KMS-11 (cell line): ENCODE results near the gene ADCY7.

Experiments used
- H2AFZ ChIP-seq: fragments of 200-600 bp; sonication (generic); 2 replicates; pipeline ENCODE4 v1.6.1; 2016; ENCODE audit warnings: antibody characterized with exemption, mixed run types, low read depth
- H3K27ac ChIP-seq: fragments of 200-600 bp; sonication (generic); 2 replicates; pipeline ENCODE4 v1.6.1; 2016; ENCODE audit warnings: mild to moderate bottlenecking, mixed run types
- H3K27me3 ChIP-seq: fragments of 200-600 bp; sonication (generic); 2 replicates; pipeline ENCODE4 v1.6.1; 2017; ENCODE audit warnings: mild to moderate bottlenecking, low read depth, mixed run types, moderate library complexity; ENCODE audit not compliant: insufficient read depth
- H3K36me3 ChIP-seq: fragments of 200-600 bp; sonication (generic); 2 replicates; pipeline ENCODE4 v1.6.1; 2017; ENCODE audit warnings: mild to moderate bottlenecking, mixed run types; ENCODE audit not compliant: insufficient read depth
- H3K4me1 ChIP-seq: fragments of 200-600 bp; sonication (generic); 2 replicates; pipeline ENCODE4 v1.6.1; 2016; ENCODE audit warnings: mild to moderate bottlenecking, low read depth, mixed run types; ENCODE audit not compliant: poor library complexity, severe bottlenecking
- H3K4me2 ChIP-seq: fragments of 200-600 bp; sonication (generic); 2 replicates; pipeline ENCODE4 v1.7.0; 2016; ENCODE audit warnings: mild to moderate bottlenecking, mixed run types
- H3K4me3 ChIP-seq: fragments of 200-600 bp; sonication (generic); IDR thresholded peaks from 2 replicates; pipeline ENCODE4 v1.6.1; 2017; ENCODE audit warnings: low read depth, low read length, mixed read lengths; ENCODE audit not compliant: insufficient read depth
- H3K79me2 ChIP-seq: fragments of 200-600 bp; sonication (generic); 2 replicates; pipeline ENCODE4 v1.6.1; 2016; ENCODE audit warnings: low read depth, mixed run types; ENCODE audit not compliant: insufficient read depth
- H3K9ac ChIP-seq: fragments of 200-600 bp; sonication (generic); 2 replicates; pipeline ENCODE4 v1.6.1; 2016; ENCODE audit warnings: mild to moderate bottlenecking, mixed run types
- H4K20me1 ChIP-seq: fragments of 200-600 bp; sonication (generic); 2 replicates; pipeline ENCODE4 v1.6.1; 2016; ENCODE audit warnings: mild to moderate bottlenecking, mixed run types; ENCODE audit not compliant: insufficient read depth
- TF ChIP-seq, protein P1 (sequence below): fragments of 200-600 bp; sonication (generic); conservative IDR thresholded peaks from 2 replicates; pipeline ENCODE4 v1.6.1; 2017; ENCODE audit warnings: low read depth, mild to moderate bottlenecking, antibody characterized with exemption, low read length, moderate library complexity, mixed read lengths

ADCY7 gene

DNA sequence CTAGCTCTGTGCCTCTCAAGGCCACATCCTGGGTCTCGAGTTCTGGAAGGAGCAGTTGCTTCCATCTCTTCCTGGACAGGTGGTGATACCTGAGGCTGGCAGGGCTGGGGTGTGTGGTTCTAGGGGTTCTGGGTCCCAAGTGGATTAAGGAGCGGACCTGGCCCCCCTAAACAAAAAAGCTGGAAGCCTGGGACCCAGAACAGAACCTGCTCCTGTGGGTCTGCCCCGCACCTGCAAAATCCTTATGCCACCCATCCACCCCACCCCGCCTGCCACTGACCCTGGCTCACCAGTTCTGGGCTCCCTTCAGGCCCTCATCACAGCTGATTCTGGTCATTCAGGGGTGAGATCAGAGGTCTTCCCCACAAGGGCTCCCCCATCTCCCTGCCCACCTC, 44.8 kb downstream of the ADCY7 start:
- no peaks in the 10 kb centered on the region for H3K36me3 ChIP-seq
- H3K4me1 ChIP-seq: no peaks in the 10 kb centered on the region
- no peak overlapping the region for H3K4me2 ChIP-seq
- no peak overlapping the region for H2AFZ ChIP-seq
- no peak overlapping the region for H3K9ac ChIP-seq
- H3K79me2 ChIP-seq: no peaks in the 10 kb centered on the region
- H4K20me1 ChIP-seq: no peaks in the 10 kb centered on the region
- H3K27me3 ChIP-seq: no peaks in the 10 kb centered on the region
- H3K4me3 ChIP-seq: no peak overlapping the region
- TF ChIP-seq, protein P1, sequence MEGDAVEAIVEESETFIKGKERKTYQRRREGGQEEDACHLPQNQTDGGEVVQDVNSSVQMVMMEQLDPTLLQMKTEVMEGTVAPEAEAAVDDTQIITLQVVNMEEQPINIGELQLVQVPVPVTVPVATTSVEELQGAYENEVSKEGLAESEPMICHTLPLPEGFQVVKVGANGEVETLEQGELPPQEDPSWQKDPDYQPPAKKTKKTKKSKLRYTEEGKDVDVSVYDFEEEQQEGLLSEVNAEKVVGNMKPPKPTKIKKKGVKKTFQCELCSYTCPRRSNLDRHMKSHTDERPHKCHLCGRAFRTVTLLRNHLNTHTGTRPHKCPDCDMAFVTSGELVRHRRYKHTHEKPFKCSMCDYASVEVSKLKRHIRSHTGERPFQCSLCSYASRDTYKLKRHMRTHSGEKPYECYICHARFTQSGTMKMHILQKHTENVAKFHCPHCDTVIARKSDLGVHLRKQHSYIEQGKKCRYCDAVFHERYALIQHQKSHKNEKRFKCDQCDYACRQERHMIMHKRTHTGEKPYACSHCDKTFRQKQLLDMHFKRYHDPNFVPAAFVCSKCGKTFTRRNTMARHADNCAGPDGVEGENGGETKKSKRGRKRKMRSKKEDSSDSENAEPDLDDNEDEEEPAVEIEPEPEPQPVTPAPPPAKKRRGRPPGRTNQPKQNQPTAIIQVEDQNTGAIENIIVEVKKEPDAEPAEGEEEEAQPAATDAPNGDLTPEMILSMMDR: no peak
- no peak overlapping the region for H3K27ac ChIP-seq

- Histone ChIP-seq H3K27ac (no peak overlapping the region), H4K20me1 (no peaks in the 10 kb centered on the region), H3K4me1 (no peaks in the 10 kb centered on the region), H3K36me3 (no peaks in the 10 kb centered on the region), H2AFZ (no peak overlapping the region), H3K27me3 (no peaks in the 10 kb centered on the region), H3K4me2 (no peak overlapping the region), H3K79me2 (no peaks in the 10 kb centered on the region), H3K9ac (no peak overlapping the region), H3K4me3 (no peak overlapping the region)
- TF ChIP-seq, protein P1: no peak
These were observed 45.6 kb downstream of the ADCY7 start for GRCh38 chr16:50311891-50312501.

- H4K20me1 ChIP-seq: no peaks in the 10 kb centered on the region
- H3K4me1 ChIP-seq: peaks cover 8% of the 10 kb centered on the region
- no peak overlapping the region for H3K4me2 ChIP-seq
- H3K27me3 ChIP-seq: no peaks in the 10 kb centered on the region
- H3K27ac ChIP-seq: no peak overlapping the region
- no peaks in the 10 kb centered on the region for H3K79me2 ChIP-seq
- H2AFZ ChIP-seq: no peak overlapping the region
- TF ChIP-seq, protein P1: no peak
- no peak overlapping the region for H3K9ac ChIP-seq
- no peaks in the 10 kb centered on the region for H3K36me3 ChIP-seq
- H3K4me3 ChIP-seq: no peak overlapping the region
These were observed 47.5 kb downstream of the ADCY7 start for GRCh38 chr16:50313596-50314478.

DNA sequence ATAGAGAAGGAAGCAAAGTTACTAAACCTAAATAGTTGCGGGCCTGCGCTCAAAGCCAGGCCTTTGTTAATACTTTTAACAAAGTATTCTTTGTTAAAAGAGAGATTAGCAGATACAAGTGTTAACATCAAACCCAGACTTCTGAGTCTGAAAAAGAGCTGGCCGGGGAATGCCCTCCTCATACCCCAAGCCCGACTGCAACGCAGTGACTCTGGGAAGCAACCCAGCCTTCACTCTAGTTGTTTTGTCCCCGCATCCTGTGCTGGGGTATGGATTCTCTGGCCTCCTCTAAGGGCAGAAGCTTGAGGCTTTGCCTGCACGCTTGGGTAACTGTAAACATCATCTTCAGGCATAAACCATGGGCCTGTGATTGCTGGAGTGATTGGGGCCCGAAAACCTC, 48.3 kb downstream of the ADCY7 start:
- H3K79me2 ChIP-seq: no peaks in the 10 kb centered on the region
- H2AFZ ChIP-seq: no peak overlapping the region
- no peaks in the 10 kb centered on the region for H3K27me3 ChIP-seq
- TF ChIP-seq, protein P1: no peak
- H3K27ac ChIP-seq: no peak overlapping the region
- H3K4me2 ChIP-seq: no peak overlapping the region
- H3K36me3 ChIP-seq: no peaks in the 10 kb centered on the region
- H3K4me1 ChIP-seq: peaks cover 8% of the 10 kb centered on the region
- H3K9ac ChIP-seq: no peak overlapping the region
- no peak overlapping the region for H3K4me3 ChIP-seq
- no peaks in the 10 kb centered on the region for H4K20me1 ChIP-seq
